D721Med (cell line): Measurements from ENCODE around the gene GAPVD1.

Source experiments
- DNase-seq: peaks from one replicate; pipeline ENCODE4 v3.0.0; 2011; ENCODE audit warnings: low spot score; ENCODE audit not compliant: insufficient read length
- FAIRE-seq: peaks from 2 replicates; lab custom pipeline; 2011; peaks lifted over from hg19 to GRCh38; lab: Jason Lieb, UNC
- CTCF ChIP-seq: IDR thresholded peaks from 2 replicates; pipeline ENCODE4 v1.5.1; 2012; ENCODE audit warnings: mild to moderate bottlenecking, control low read depth; ENCODE audit not compliant: insufficient read depth; ENCODE audit errors: missing control alignments

The GAPVD1 gene

GRCh38 chr9:125338929-125339328 is 77.3 kb downstream of the GAPVD1 start:
- no peak for TF ChIP-seq CTCF
- DNase-seq (no peak), FAIRE-seq (no peak)

- no peak for TF ChIP-seq CTCF
- no peak for FAIRE-seq
These were observed 79.9 kb downstream of the GAPVD1 start for GRCh38 chr9:125341566-125341965.

GRCh38 chr9:125343518-125344275 is 82.1 kb downstream of the GAPVD1 start:
- DNase-seq: no peak
- no peak for FAIRE-seq
- TF ChIP-seq CTCF: no peak

More at GRCh38 chr9:125341566-125341965, 79.9 kb downstream of the GAPVD1 start:
- no peak for DNase-seq

- no peak for DNase-seq
- TF ChIP-seq CTCF: no peak
- FAIRE-seq: no peak
These were observed 84.6 kb downstream of the GAPVD1 start for GRCh38 chr9:125346080-125346732.

- no peak for TF ChIP-seq CTCF
- FAIRE-seq (no peak), DNase-seq (no peak)
These were observed 94.0 kb downstream of the GAPVD1 start for GRCh38 chr9:125355601-125356000.

GRCh38 chr9:125356032-125356431 is 94.4 kb downstream of the GAPVD1 start:
- no peak for DNase-seq
- FAIRE-seq: no peak
- TF ChIP-seq CTCF: no peak

GRCh38 chr9:125359011-125359410 is 97.4 kb downstream of the GAPVD1 start:
- peak; percentile 48 for DNase-seq
- FAIRE-seq: peak; percentile 93
- no peak for TF ChIP-seq CTCF
